ENCODE results near the gene COLEC11. TPM values are rescaled to one million over a fixed set of nuclear protein-coding genes. Genes with fewer than 3 reads are reported as not detected.

The COLEC11 gene
- total and polyA plus RNA-seq, 2 of the 13 experiments (the other 11 are each of a cell fraction or from before 2014, with no cell fraction given), result 1.5 to 3.0 TPM

GRCh38 chr2:3558205-3559014, 36.5 kb upstream of the COLEC11 start, which contains the start of gene RNASEH1 (continued):
- peak; percentile 54; the same call in 1 of the 2 replicates for TF ChIP-seq ZNF670 (CRISPR knock-in tag; IDR thresholded peaks at IDR 0.05; ENCODE audit: borderline replicate concordance)
- no peak for TF ChIP-seq U2AF1 (optimal IDR thresholded peaks at IDR 0.05; ENCODE audit: low read depth, low read length)
- peak; percentile 84 for TF ChIP-seq HOMEZ (CRISPR knock-in tag; IDR thresholded peaks at IDR 0.05; ENCODE audit: low read depth)
- TF ChIP-seq ATF3 (CRISPR knock-in tag; IDR thresholded peaks at IDR 0.05), result peak; percentile 62
- no peak for TF ChIP-seq ZNF382 (CRISPR knock-in tag; IDR thresholded peaks at IDR 0.05; ENCODE audit: borderline replicate concordance)
- TF ChIP-seq RAD51 (IDR thresholded peaks at IDR 0.05; ENCODE audit: borderline replicate concordance), result no peak
- TF ChIP-seq HNF1B (CRISPR knock-in tag; IDR thresholded peaks at IDR 0.05), result peak; percentile 93
- TF ChIP-seq STAT6 (CRISPR knock-in tag; IDR thresholded peaks at IDR 0.05; ENCODE audit: borderline replicate concordance), result peak; percentile 99; the same call in 1 of the 2 replicates
- 0 out of 2 replicates have a peak, but pooled peaks have one; percentile 22 for TF ChIP-seq RORA (CRISPR knock-in tag; IDR thresholded peaks at IDR 0.05)
- TF ChIP-seq TARDBP (CRISPR knock-in tag; IDR thresholded peaks at IDR 0.05), result peak; percentile 90
- peak; percentile 98 for TF ChIP-seq NFAT5 (CRISPR knock-in tag; IDR thresholded peaks at IDR 0.05)
- TF ChIP-seq IRF2 (CRISPR knock-in tag; IDR thresholded peaks at IDR 0.05), result peak; percentile 89
- peak; percentile 97 for TF ChIP-seq NR0B2 (CRISPR knock-in tag; IDR thresholded peaks at IDR 0.05)
- peak; percentile 89; the same call in 1 of the 2 replicates for TF ChIP-seq SP140L (CRISPR knock-in tag; IDR thresholded peaks at IDR 0.05; ENCODE audit: borderline replicate concordance)
